ENCODE data around the gene FMNL2. TPM values are rescaled to one million over a fixed set of nuclear protein-coding genes. Genes with fewer than 3 reads are reported as not detected.

The FMNL2 gene
- total RNA-seq, 1 experiment from 2014 or later = 38.2 TPM

DNA sequence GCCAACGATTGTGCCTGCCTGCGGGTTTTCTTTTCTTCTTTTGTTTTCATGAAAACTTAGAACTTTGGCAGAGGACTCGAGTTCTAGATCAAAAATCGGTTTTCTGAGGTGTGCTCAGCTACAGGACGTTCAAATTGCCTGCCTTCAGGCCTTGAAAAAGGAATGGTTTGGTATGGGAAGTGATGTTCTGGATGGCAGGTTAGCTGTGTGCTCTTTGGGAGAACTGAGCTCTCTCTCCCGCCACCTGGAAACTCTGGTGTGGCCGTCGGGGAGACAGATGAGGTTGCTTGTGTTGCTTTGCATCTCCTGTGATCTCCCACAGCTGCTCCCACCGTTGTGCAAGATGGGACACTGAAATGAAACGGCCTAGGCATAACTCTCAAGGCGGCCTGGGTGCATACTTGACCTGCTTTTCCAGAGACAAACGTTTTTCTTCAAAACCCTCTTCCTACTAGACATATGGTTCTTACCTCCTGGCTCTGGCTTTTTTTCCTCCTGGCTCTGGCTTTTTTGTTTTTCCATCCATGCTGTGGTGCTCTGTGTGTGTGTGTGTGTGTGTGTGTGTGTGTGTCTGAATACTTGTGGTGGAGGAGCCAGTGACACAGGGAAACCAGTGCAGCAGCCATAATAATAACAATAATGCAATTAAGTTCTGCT is 2.0 kb downstream of the FMNL2 start:
- Histone ChIP-seq H3K4me3 (ENCODE audit: low read depth, low read length) (peak overlapping the region; percentile 79), H3K36me3 (ENCODE audit: control insufficient read depth, insufficient read depth, low read length) (no peaks in the 10 kb centered on the region), H3K27me3 (replicated peaks; ENCODE audit: control insufficient read depth, insufficient read depth, low read length) (no peaks in the 10 kb centered on the region), H3K4me1 (peaks cover 12% of the 10 kb centered on the region), H3K9me3 (no peaks in the 10 kb centered on the region)
- Mint-ChIP-seq H3K36me3 (ENCODE audit: insufficient read depth, unreplicated experiment) (peaks cover 15% of the 10 kb centered on the region), H3K4me3 (ENCODE audit: unreplicated experiment) (peak overlapping the region; percentile 84), H3K27me3 (ENCODE audit: insufficient read depth, unreplicated experiment) (no peaks in the 10 kb centered on the region), H3K9me3 (ENCODE audit: unreplicated experiment) (no peaks in the 10 kb centered on the region), H3K27ac (ENCODE audit: unreplicated experiment) (peak overlapping the region; percentile 46), H3K4me1 (ENCODE audit: low read depth, unreplicated experiment) (peaks cover 24% of the 10 kb centered on the region)
- intact Hi-C loops (cut with micrococcal nuclease; ENCODE audit: unreplicated experiment) = loop anchor here (1.0 to 5.0 kb wide), 7 partner anchors 78 to 300 kb away; partner anchors contain the start of gene STAM2
- no TSS peak for BruUV-seq (replicated peaks)
- DNase-seq = peak; percentile 23 to 37
- CTCF ChIA-PET = interaction anchor here (0.6 kb wide), 1 partner anchor 299 kb away, joined by 3 read pairs; no protein-coding TSS in a partner anchor
- POLR2A ChIA-PET = interaction anchor here (0.7 kb wide), 1 partner anchor 78 kb away, joined by 6 read pairs; no protein-coding TSS in a partner anchor
- TF ChIP-seq, protein P1, sequence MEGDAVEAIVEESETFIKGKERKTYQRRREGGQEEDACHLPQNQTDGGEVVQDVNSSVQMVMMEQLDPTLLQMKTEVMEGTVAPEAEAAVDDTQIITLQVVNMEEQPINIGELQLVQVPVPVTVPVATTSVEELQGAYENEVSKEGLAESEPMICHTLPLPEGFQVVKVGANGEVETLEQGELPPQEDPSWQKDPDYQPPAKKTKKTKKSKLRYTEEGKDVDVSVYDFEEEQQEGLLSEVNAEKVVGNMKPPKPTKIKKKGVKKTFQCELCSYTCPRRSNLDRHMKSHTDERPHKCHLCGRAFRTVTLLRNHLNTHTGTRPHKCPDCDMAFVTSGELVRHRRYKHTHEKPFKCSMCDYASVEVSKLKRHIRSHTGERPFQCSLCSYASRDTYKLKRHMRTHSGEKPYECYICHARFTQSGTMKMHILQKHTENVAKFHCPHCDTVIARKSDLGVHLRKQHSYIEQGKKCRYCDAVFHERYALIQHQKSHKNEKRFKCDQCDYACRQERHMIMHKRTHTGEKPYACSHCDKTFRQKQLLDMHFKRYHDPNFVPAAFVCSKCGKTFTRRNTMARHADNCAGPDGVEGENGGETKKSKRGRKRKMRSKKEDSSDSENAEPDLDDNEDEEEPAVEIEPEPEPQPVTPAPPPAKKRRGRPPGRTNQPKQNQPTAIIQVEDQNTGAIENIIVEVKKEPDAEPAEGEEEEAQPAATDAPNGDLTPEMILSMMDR (IDR thresholded peaks at IDR 0.05; ENCODE audit: insufficient read depth in 1 of 2, low read depth in 1 of 2, low read length in 1 of 2, severe bottlenecking in 1 of 2, unreplicated experiment in 1 of 2) = no peak

DNA sequence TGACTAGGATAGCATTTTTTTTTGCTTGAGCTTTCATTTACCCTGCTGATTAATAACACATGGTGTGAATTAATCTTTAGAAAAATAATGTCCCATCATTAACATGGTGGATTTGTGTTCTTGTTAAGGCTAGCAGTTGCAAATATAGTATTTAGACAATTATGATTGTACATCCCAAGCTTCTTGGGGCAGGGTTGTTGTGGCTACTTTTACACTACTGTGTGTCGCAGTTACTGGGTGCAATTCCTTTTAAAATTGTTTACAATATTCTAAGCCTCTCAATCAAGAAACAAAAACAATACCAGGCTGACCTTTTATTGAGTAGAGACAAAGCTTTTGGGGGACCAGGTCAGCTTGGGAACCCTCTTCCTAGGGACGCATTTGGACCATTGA is 2.5 kb downstream of the FMNL2 start:
- peak overlapping the region; percentile 84 for H3K4me3 Mint-ChIP-seq (ENCODE audit: unreplicated experiment)
- Histone ChIP-seq H3K9me3 (no peaks in the 10 kb centered on the region), H3K36me3 (ENCODE audit: control insufficient read depth, insufficient read depth, low read length) (no peaks in the 10 kb centered on the region), H3K4me1 (peaks cover 12% of the 10 kb centered on the region), H3K4me3 (ENCODE audit: low read depth, low read length) (peak overlapping the region; percentile 79; the same call in 1 of the 2 replicates), H3K27me3 (replicated peaks; ENCODE audit: control insufficient read depth, insufficient read depth, low read length) (no peaks in the 10 kb centered on the region)
- H3K9me3 Mint-ChIP-seq (ENCODE audit: unreplicated experiment) = no peaks in the 10 kb centered on the region
- ChIA-PET POLR2A (interaction anchor here (0.7 kb wide), 1 partner anchor 79 kb away, joined by 6 read pairs; no protein-coding TSS in a partner anchor), CTCF (no interaction called here)
- DNase-seq = no peak
- TF ChIP-seq, protein P1 (IDR thresholded peaks at IDR 0.05; ENCODE audit: insufficient read depth in 1 of 2, low read depth in 1 of 2, low read length in 1 of 2, severe bottlenecking in 1 of 2, unreplicated experiment in 1 of 2) = no peak
- BruUV-seq (replicated peaks) = no TSS peak
- peaks cover 15% of the 10 kb centered on the region for H3K36me3 Mint-ChIP-seq (ENCODE audit: insufficient read depth, unreplicated experiment)
- H3K27ac Mint-ChIP-seq (ENCODE audit: unreplicated experiment) = peak overlapping the region; percentile 46
- intact Hi-C loops (cut with micrococcal nuclease; ENCODE audit: unreplicated experiment) = loop anchor here (2.0 to 5.0 kb wide), 6 partner anchors 77 to 220 kb away; partner anchors contain the start of gene STAM2
- peaks cover 30% of the 10 kb centered on the region for H3K4me1 Mint-ChIP-seq (ENCODE audit: low read depth, unreplicated experiment)
- H3K27me3 Mint-ChIP-seq (ENCODE audit: insufficient read depth, unreplicated experiment) = no peaks in the 10 kb centered on the region

DNA sequence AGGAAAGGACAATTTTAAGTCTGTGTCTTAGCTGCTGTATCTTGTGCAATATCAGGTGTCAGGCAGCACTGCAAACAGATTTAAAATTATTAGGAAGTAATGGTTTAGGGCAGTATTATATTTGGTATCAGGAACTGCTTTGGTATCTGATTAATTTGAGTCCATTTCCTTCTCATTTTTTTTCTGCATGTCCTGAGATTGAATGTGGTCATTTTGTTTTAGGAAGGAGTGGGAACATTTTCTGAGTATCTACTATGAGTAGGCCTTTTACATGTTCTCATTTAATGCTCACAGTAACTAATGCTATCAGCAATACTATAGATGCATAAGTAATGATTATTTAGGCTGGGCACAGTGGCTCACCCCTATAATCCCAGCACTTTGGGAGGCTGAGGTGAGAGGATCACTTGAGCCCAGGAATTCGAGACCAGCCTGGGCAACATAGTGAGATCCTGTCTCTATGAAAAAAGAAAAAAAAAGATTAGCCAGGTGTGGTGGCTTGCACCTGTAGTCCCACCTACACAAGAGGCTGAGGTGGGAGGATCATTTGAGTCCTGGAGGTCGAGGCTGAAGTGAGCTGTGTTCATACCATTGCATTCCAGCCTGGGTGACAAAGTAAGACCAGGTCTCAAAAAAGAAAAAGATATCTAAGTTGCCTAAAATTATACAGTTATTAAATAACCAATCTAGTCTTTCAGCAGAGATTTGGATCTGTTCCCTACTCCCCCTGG is 4.7 kb downstream of the FMNL2 start:
- ChIA-PET POLR2A (no interaction called here), CTCF (interaction anchor here (0.6 kb wide), 1 partner anchor 255 kb away, joined by 3 read pairs; no protein-coding TSS in a partner anchor)
- H3K4me3 ChIP-seq (ENCODE audit: low read depth, low read length) = no peak overlapping the region
- no peak for DNase-seq
- TF ChIP-seq, protein P1 (IDR thresholded peaks at IDR 0.05; ENCODE audit: insufficient read depth in 1 of 2, low read depth in 1 of 2, low read length in 1 of 2, severe bottlenecking in 1 of 2, unreplicated experiment in 1 of 2) = no peak
- no peaks in the 10 kb centered on the region for H3K27me3 ChIP-seq (replicated peaks; ENCODE audit: control insufficient read depth, insufficient read depth, low read length)
- peaks cover 28% of the 10 kb centered on the region for H3K4me1 Mint-ChIP-seq (ENCODE audit: low read depth, unreplicated experiment)
- peaks cover 28% of the 10 kb centered on the region for H3K36me3 Mint-ChIP-seq (ENCODE audit: insufficient read depth, unreplicated experiment)
- intact Hi-C loops (cut with micrococcal nuclease; ENCODE audit: unreplicated experiment) = loop anchor here (5.0 kb wide), 5 partner anchors 133 to 218 kb away; partner anchors contain the start of gene STAM2
- no peaks in the 10 kb centered on the region for H3K36me3 ChIP-seq (ENCODE audit: control insufficient read depth, insufficient read depth, low read length)
- H3K9me3 Mint-ChIP-seq (ENCODE audit: unreplicated experiment) = no peaks in the 10 kb centered on the region
- H3K4me3 Mint-ChIP-seq (ENCODE audit: unreplicated experiment) = no peak overlapping the region
- peaks cover 12% of the 10 kb centered on the region for H3K4me1 ChIP-seq
- H3K9me3 ChIP-seq = no peaks in the 10 kb centered on the region
- no TSS peak for BruUV-seq (replicated peaks)
- H3K27me3 Mint-ChIP-seq (ENCODE audit: insufficient read depth, unreplicated experiment) = no peaks in the 10 kb centered on the region
- H3K27ac Mint-ChIP-seq (ENCODE audit: unreplicated experiment) = no peak overlapping the region
